Sigmoid colon (tissue), 7 donors: Measurements from ENCODE around the gene PSMF1. TPM values are rescaled to one million over a fixed set of nuclear protein-coding genes. Genes with fewer than 3 reads are reported as not detected.

Experiments
- DNase-seq: peaks from one replicate; pipeline ENCODE4 v3.0.0-alpha.2; 2019
- H3K27ac ChIP-seq, 4 donors: fragments of 200-600 bp; sonication (generic); one replicate each; pipeline ENCODE4 v1.5.1; 2016 to 2019; ENCODE audit warnings: mild to moderate bottlenecking in 1 of 4
- H3K27me3 ChIP-seq, 3 donors: fragments of 200-600 bp; sonication (generic); one replicate each; pipeline ENCODE4 v1.5.1; 2019; ENCODE audit warnings: mild to moderate bottlenecking in 1 of 3
- H3K36me3 ChIP-seq, 4 donors: fragments of 200-600 bp; sonication (generic); one replicate each; pipeline ENCODE4 v1.5.1; 2016 to 2019
- H3K4me1 ChIP-seq, 4 donors: fragments of 200-600 bp; sonication (generic); one replicate each; pipeline ENCODE4 v1.5.1; 2017 to 2019
- H3K4me3 ChIP-seq, 4 donors: fragments of 200-600 bp; sonication (generic); one replicate each; pipeline ENCODE4 v1.5.1; 2017 to 2019; ENCODE audit warnings: mild to moderate bottlenecking in 2 of 4, moderate library complexity in 1 of 4
- H3K9me3 ChIP-seq, 4 donors: fragments of 200-600 bp in 3 of 4; sonication (generic) in 3 of 4; one replicate each; pipeline versions ENCODE4 v1.5.1 to v1.6.1; 2013 to 2019
- EP300 ChIP-seq, 4 donors: sonication (generic); formaldehyde crosslinking; IDR thresholded peaks; one replicate each; pipeline ENCODE4 v1.6.1; 2017; ENCODE audit warnings: antibody characterized with exemption in 4 of 4
- POLR2A ChIP-seq, 2 donors: fragments of 450-650 bp; IDR thresholded peaks; one replicate each; pipeline ENCODE4 v1.6.1; 2016; ENCODE audit warnings: antibody characterized with exemption in 2 of 2, mild to moderate bottlenecking in 2 of 2, moderate library complexity in 2 of 2
- POLR2AphosphoS5 ChIP-seq, 4 donors: sonication (generic); formaldehyde crosslinking; IDR thresholded peaks; one replicate each; pipeline ENCODE4 v1.6.1; 2017; ENCODE audit warnings: antibody characterized with exemption in 4 of 4
- WGBS, 2 donors: extraction: QIAGEN DNeasy Blood & Tissue Kit; methylation state at CpG; one replicate each; pipeline ENCODE4 v1.1.7; 2013; 5-methylcytosine and 5-hydroxymethylcytosine counted together
- intact Hi-C: fragments of 100-400 bp; cut with DNase I; formaldehyde crosslinking; loops from one replicate; pipeline ENCODE4 v1.15.1; 2023
- polyA plus RNA-seq, 3 donors: library from polyadenylated mRNA; stranded (reverse); fragments of 200-250 nt; gene quantifications; one replicate each; pipeline ENCODE4 v1.2.3, GENCODE V29; 2013
- total RNA-seq, 4 donors: library from RNA; depleted of rRNA; stranded (reverse); fragments of >200 nt; gene quantifications; one replicate each; pipeline ENCODE4 v1.1.0, GENCODE V29; 2016
- TF ChIP-seq, protein P1 (sequence below), 4 experiments: fragments of 450-650 bp in 3 of 4; fragments of 200-600 bp in 1 of 4; IDR thresholded peaks; one replicate each; pipeline ENCODE4 v1.5.1; 2016 to 2019; ENCODE audit warnings: antibody characterized with exemption in 4 of 4, mild to moderate bottlenecking in 3 of 4, moderate library complexity in 2 of 4
- donor health status: healthy with polysubstance abuse.
- donor health status: Bipolar disorder and iron deficiency.
- donor health status: healthy.

The PSMF1 gene
- total and polyA plus RNA-seq, 7 donors: 47.2 to 148 (median 74.7) TPM

DNA sequence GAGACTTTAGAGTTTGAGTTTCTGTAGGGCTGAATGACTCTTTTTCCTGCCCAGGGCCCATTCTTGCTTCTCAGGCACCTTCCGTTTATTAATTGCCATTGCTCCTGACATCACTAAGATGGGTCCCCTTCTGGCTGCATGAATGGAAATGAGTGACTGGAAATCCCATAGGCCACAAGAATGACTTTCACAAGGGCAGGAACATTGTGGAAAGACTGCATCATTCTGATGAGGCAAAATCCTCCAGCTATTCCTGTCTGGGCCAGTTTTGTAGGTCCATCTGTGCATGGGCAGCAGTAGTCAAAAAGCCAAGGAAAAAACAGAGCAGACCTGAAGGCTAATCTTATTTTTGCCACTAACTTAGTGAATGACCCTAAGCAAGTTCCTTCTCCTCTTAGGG is 47.1 kb downstream of the PSMF1 start:
- no peak for TF ChIP-seq POLR2AphosphoS5 (IDR thresholded peaks at IDR 0.05)
- no peak for TF ChIP-seq EP300 (IDR thresholded peaks at IDR 0.05)
- TF ChIP-seq, protein P1, sequence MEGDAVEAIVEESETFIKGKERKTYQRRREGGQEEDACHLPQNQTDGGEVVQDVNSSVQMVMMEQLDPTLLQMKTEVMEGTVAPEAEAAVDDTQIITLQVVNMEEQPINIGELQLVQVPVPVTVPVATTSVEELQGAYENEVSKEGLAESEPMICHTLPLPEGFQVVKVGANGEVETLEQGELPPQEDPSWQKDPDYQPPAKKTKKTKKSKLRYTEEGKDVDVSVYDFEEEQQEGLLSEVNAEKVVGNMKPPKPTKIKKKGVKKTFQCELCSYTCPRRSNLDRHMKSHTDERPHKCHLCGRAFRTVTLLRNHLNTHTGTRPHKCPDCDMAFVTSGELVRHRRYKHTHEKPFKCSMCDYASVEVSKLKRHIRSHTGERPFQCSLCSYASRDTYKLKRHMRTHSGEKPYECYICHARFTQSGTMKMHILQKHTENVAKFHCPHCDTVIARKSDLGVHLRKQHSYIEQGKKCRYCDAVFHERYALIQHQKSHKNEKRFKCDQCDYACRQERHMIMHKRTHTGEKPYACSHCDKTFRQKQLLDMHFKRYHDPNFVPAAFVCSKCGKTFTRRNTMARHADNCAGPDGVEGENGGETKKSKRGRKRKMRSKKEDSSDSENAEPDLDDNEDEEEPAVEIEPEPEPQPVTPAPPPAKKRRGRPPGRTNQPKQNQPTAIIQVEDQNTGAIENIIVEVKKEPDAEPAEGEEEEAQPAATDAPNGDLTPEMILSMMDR (IDR thresholded peaks at IDR 0.05): no peak
- TF ChIP-seq POLR2A (IDR thresholded peaks at IDR 0.05): no peak
- Histone ChIP-seq H3K36me3 (peaks cover 21 to 99% (median 66%) of the 10 kb centered on the region in 4 donors), H3K4me1 (no peaks in the 10 kb centered on the region), H3K27ac (no peak overlapping the region), H3K4me3 (no peak overlapping the region), H3K9me3 (no peaks in the 10 kb centered on the region), H3K27me3 (no peaks in the 10 kb centered on the region)
- no peak for DNase-seq
- intact Hi-C loops: no loop called here
- 94 to 95% methylated on average over 1 of the region's 1 CpG for WGBS, 2 donors

DNA sequence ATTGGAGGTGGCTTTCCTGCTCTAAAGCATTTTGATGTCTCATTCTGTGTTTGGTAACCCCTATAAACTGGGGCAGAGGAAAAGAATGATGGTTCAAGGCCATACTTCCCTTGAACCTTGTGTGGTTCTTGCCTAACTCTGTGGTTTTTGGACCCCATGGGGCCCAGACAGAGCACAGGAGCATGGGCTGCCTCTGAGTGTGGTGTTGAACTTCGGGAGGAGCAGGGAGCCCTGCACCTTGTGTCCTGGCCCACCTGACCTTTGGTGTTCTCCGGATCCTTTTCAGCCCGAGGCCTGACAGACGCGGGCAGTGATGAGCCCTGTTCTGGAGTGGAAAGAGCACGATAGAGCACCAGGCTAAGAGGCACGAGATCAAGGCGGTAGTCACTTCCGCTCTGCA is 47.5 kb downstream of the PSMF1 start:
- no peaks in the 10 kb centered on the region for H3K27me3 ChIP-seq
- H3K4me1 ChIP-seq: no peaks in the 10 kb centered on the region
- peaks cover 21 to 99% (median 66%) of the 10 kb centered on the region in 4 donors for H3K36me3 ChIP-seq
- intact Hi-C loops: no loop called here
- no peak overlapping the region for H3K4me3 ChIP-seq
- no peak for TF ChIP-seq POLR2A (IDR thresholded peaks at IDR 0.05)
- TF ChIP-seq, protein P1 (IDR thresholded peaks at IDR 0.05): no peak
- TF ChIP-seq POLR2AphosphoS5 (IDR thresholded peaks at IDR 0.05): no peak
- TF ChIP-seq EP300 (IDR thresholded peaks at IDR 0.05): no peak
- whole genome bisulfite sequencing, 2 donors: 96% methylated on average over 9 of the region's 9 CpGs
- no peaks in the 10 kb centered on the region for H3K9me3 ChIP-seq
- H3K27ac ChIP-seq: no peak overlapping the region
- DNase-seq: no peak

DNA sequence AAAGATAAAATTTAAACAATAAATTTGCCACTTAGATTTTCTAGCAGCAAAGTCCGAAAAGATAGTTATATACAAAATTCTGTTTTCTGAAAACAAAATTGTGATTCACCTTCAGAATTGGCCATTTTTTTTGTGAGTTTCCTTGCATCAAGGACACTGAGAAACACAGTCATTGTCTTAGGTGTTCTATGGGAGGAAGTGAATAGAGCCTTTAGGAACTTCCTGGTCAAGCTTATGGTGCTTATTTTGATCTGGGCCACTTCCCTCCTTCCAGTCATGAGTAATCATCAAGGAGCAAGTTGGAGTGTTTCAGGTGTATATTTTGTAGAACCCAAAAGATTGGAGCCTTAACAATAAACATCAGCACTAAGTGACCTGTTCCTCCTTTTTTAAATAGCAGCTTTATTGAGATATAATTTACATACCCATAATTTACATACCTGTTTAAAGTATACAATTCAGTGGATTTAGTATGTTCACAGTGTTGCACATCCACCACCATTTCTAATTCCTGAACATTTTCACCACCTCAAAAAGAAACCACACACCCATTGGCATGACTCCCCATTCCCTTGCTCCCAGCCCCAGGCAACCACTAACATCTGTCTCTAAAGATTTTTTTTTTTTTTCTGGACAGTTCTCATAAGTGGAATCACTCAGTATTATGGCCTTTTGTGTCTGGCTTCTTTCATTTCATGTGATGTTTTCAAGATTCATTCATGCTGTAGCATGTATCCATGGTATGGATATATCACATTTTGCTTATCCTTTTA is 48.7 kb downstream of the PSMF1 start:
- Histone ChIP-seq H3K27me3 (no peaks in the 10 kb centered on the region), H3K4me1 (no peaks in the 10 kb centered on the region), H3K4me3 (no peak overlapping the region), H3K9me3 (no peaks in the 10 kb centered on the region), H3K27ac (no peak overlapping the region), H3K36me3 (peaks cover 21 to 98% (median 67%) of the 10 kb centered on the region in 4 donors)
- DNase-seq: no peak
- 92 to 97% methylated on average over 1 of the region's 1 CpG for WGBS, 2 donors
- TF ChIP-seq, protein P1 (IDR thresholded peaks at IDR 0.05): no peak
- TF ChIP-seq POLR2AphosphoS5 (IDR thresholded peaks at IDR 0.05) (no peak), POLR2A (IDR thresholded peaks at IDR 0.05) (no peak), EP300 (IDR thresholded peaks at IDR 0.05) (no peak)
- intact Hi-C loops: no loop called here

DNA sequence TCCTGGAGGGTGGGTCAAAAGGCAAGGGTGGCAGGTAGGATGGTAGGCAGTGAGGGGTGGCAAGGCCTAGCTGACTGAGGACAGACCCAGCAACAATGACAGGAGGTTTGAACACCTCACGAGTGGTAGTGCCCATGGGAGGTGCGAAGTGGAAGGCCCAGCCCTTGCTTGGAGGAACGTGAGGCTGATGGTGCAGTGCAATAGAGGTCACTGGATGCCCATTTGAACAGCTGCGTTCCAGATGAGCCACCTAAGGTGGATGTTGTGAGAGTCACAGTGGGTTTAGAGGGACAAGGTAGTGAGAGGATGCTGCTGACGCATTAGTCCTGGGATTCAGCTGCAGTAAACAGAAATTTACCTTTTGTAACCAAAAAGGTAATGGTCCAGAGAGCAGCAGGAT is 50.8 kb downstream of the PSMF1 start:
- Histone ChIP-seq H3K9me3 (no peaks in the 10 kb centered on the region), H3K4me3 (no peak overlapping the region), H3K36me3 (peaks cover 13 to 98% (median 53%) of the 10 kb centered on the region in 4 donors), H3K4me1 (no peaks in the 10 kb centered on the region), H3K27me3 (no peaks in the 10 kb centered on the region), H3K27ac (no peak overlapping the region)
- 96 to 97% methylated on average over 5 of the region's 5 CpGs for WGBS, 2 donors
- TF ChIP-seq POLR2AphosphoS5 (IDR thresholded peaks at IDR 0.05) (no peak), EP300 (IDR thresholded peaks at IDR 0.05) (no peak)
- TF ChIP-seq, protein P1 (IDR thresholded peaks at IDR 0.05): no peak
- intact Hi-C loops: no loop called here
- DNase-seq: no peak
